ENCODE measurements around the gene DCAF5.

The DCAF5 gene

GRCh38 chr14:69003626-69004025 lies 149.3 kb downstream of the DCAF5 start:
- Histone ChIP-seq H4K20me1 (ENCODE audit: insufficient read depth, low read length) (no peaks in the 10 kb centered on the region), H3K9me2 (replicated peaks; ENCODE audit: insufficient read depth, low read length) (no peaks in the 10 kb centered on the region), H3K79me2 (ENCODE audit: low read length) (no peaks in the 10 kb centered on the region), H3K4me3 (ENCODE audit: low read length) (no peak overlapping the region), H3K27ac (ENCODE audit: low read length) (no peak overlapping the region), H3K4me1 (ENCODE audit: low read length) (no peaks in the 10 kb centered on the region), H3F3A (ENCODE audit: insufficient read depth, low read length) (no peaks in the 10 kb centered on the region), H3K4me2 (ENCODE audit: low read depth, low read length) (no peak overlapping the region), H3K27me3 (replicated peaks; ENCODE audit: insufficient read depth, low read length) (no peaks in the 10 kb centered on the region), H3K36me3 (replicated peaks; ENCODE audit: insufficient read depth, low read length) (no peaks in the 10 kb centered on the region), H3K9me3 (replicated peaks; ENCODE audit: insufficient read depth, low read length) (no peaks in the 10 kb centered on the region), H2AFZ (ENCODE audit: low read length) (no peak overlapping the region), H3K9ac (ENCODE audit: low read length) (no peak overlapping the region)
- no peak for DNase-seq
- TF ChIP-seq EZH2 (optimal IDR thresholded peaks at IDR 0.05; ENCODE audit: low read depth, low read length): no peak
- TF ChIP-seq CTCF (IDR thresholded peaks at IDR 0.05; ENCODE audit: low read length): no peak
- no peak for TF ChIP-seq EZH2phosphoT487 (IDR thresholded peaks at IDR 0.05; ENCODE audit: low read length)

- H2AFZ ChIP-seq (ENCODE audit: low read length): no peak overlapping the region
- H3K4me2 ChIP-seq (ENCODE audit: low read depth, low read length): no peak overlapping the region
- no peak overlapping the region for H3K9ac ChIP-seq (ENCODE audit: low read length)
- H3K4me1 ChIP-seq (ENCODE audit: low read length): no peaks in the 10 kb centered on the region
- no peaks in the 10 kb centered on the region for H3K9me3 ChIP-seq (replicated peaks; ENCODE audit: insufficient read depth, low read length)
- no peaks in the 10 kb centered on the region for H3K79me2 ChIP-seq (ENCODE audit: low read length)
- no peak overlapping the region for H3K4me3 ChIP-seq (ENCODE audit: low read length)
- no peak overlapping the region for H3K27ac ChIP-seq (ENCODE audit: low read length)
- no peaks in the 10 kb centered on the region for H3K27me3 ChIP-seq (replicated peaks; ENCODE audit: insufficient read depth, low read length)
- DNase-seq: no peak
- H3K36me3 ChIP-seq (replicated peaks; ENCODE audit: insufficient read depth, low read length): no peaks in the 10 kb centered on the region
- no peaks in the 10 kb centered on the region for H3F3A ChIP-seq (ENCODE audit: insufficient read depth, low read length)
- H4K20me1 ChIP-seq (ENCODE audit: insufficient read depth, low read length): no peaks in the 10 kb centered on the region
- TF ChIP-seq EZH2phosphoT487 (IDR thresholded peaks at IDR 0.05; ENCODE audit: low read length) (no peak), EZH2 (optimal IDR thresholded peaks at IDR 0.05; ENCODE audit: low read depth, low read length) (no peak), CTCF (IDR thresholded peaks at IDR 0.05; ENCODE audit: low read length) (no peak)
- no peaks in the 10 kb centered on the region for H3K9me2 ChIP-seq (replicated peaks; ENCODE audit: insufficient read depth, low read length)
These were observed 150.8 kb downstream of the DCAF5 start for GRCh38 chr14:69002069-69002468.

- Histone ChIP-seq H3K4me3 (ENCODE audit: low read length) (no peak overlapping the region), H3K27me3 (replicated peaks; ENCODE audit: insufficient read depth, low read length) (no peaks in the 10 kb centered on the region), H3K9me2 (replicated peaks; ENCODE audit: insufficient read depth, low read length) (no peaks in the 10 kb centered on the region), H3K4me2 (ENCODE audit: low read depth, low read length) (no peak overlapping the region), H3K4me1 (ENCODE audit: low read length) (no peaks in the 10 kb centered on the region), H3K27ac (ENCODE audit: low read length) (no peak overlapping the region), H3K9ac (ENCODE audit: low read length) (no peak overlapping the region), H3K9me3 (replicated peaks; ENCODE audit: insufficient read depth, low read length) (no peaks in the 10 kb centered on the region), H3K36me3 (replicated peaks; ENCODE audit: insufficient read depth, low read length) (no peaks in the 10 kb centered on the region), H3F3A (ENCODE audit: insufficient read depth, low read length) (no peaks in the 10 kb centered on the region), H2AFZ (ENCODE audit: low read length) (no peak overlapping the region), H4K20me1 (ENCODE audit: insufficient read depth, low read length) (no peaks in the 10 kb centered on the region), H3K79me2 (ENCODE audit: low read length) (no peaks in the 10 kb centered on the region)
- DNase-seq: no peak
- no peak for TF ChIP-seq EZH2 (optimal IDR thresholded peaks at IDR 0.05; ENCODE audit: low read depth, low read length)
- TF ChIP-seq EZH2phosphoT487 (IDR thresholded peaks at IDR 0.05; ENCODE audit: low read length): no peak
- no peak for TF ChIP-seq CTCF (IDR thresholded peaks at IDR 0.05; ENCODE audit: low read length)
These were observed 151.5 kb downstream of the DCAF5 start for GRCh38 chr14:69001375-69001774.

Measured in MM.1S (cell line).